Activated CD8-positive, alpha-beta T cell treated with anti-CD3 and anti-CD28 coated beads, Interleukin-2, amount 10 ng/mL, durations not matched to agents 7 days and 5 days (primary cell): ENCODE measurements around the gene NBPF12. TPM values are rescaled to one million over a fixed set of nuclear protein-coding genes. Genes with fewer than 3 reads are reported as not detected.
"Not testable (repeated sequence)": the region's sequence is repeated elsewhere in the genome, so short reads cannot be mapped to it uniquely, and the experiment has no call there.

ENCODE experiments used
- ATAC-seq: fragments of 150-1000 bp; cut with Tn5 transposase; one replicate; pipeline ENCODE4 v1.10.0; 2021; ENCODE audit warnings: moderate library complexity
- CTCF ChIA-PET: fragments of 350-600 bp; sonication (Branson Sonifier 250); formaldehyde crosslinking; loops from one replicate; lab custom pipeline; 2021; ENCODE audit warnings: antibody characterized with exemption; lab: Charles Lee
- POLR2A ChIA-PET: fragments of 350-600 bp; sonication (Branson Sonifier 250); formaldehyde crosslinking; loops from one replicate; lab custom pipeline; 2021; ENCODE audit warnings: antibody characterized with exemption; lab: Charles Lee
- DNase-seq: peaks from one replicate; pipeline ENCODE4 v3.0.0-alpha.2; 2020
- H3K27ac Mint-ChIP-seq: one replicate; pipeline ENCODE4 v1.8.0; 2021; ENCODE audit warnings: mild to moderate bottlenecking, mixed read lengths
- H3K27me3 Mint-ChIP-seq: one replicate; pipeline ENCODE4 v1.8.0; 2021; ENCODE audit warnings: low read depth, mixed read lengths
- H3K36me3 Mint-ChIP-seq: one replicate; pipeline ENCODE4 v1.8.0; 2021; ENCODE audit warnings: low read depth, mixed read lengths
- H3K4me1 Mint-ChIP-seq: one replicate; pipeline ENCODE4 v1.8.0; 2021; ENCODE audit warnings: low read depth, mixed read lengths
- H3K4me3 Mint-ChIP-seq: one replicate; pipeline ENCODE4 v1.8.0; 2021; ENCODE audit warnings: mild to moderate bottlenecking, mixed read lengths
- H3K9me3 Mint-ChIP-seq: one replicate; pipeline ENCODE4 v1.8.0; 2022; ENCODE audit warnings: mixed read lengths; ENCODE audit not compliant: insufficient read depth
- total RNA-seq, 2 experiments: library from RNA; stranded (reverse); gene quantifications; one replicate each; pipeline ENCODE4 v1.2.3, GENCODE V29; 2021

NBPF12 gene
- total RNA-seq: 10 to 100 TPM; 11.3 to 12.1 TPM

GRCh38 chr1:146938242-146938902, at the start of gene NBPF12:
Gene NBPF12, plus strand, starts transcription at chr1:146938324. Its CDS starts 21,820 bp downstream, at chr1:146960144.
- Mint-ChIP-seq H3K4me1 (peaks cover 25% of the 10 kb centered on the region), H3K4me3 (peak within 1 kb of the TSS; percentile 90), H3K27ac (peak within 1 kb of the TSS; percentile 89)
- peak; percentile 93 for DNase-seq
- CTCF ChIA-PET, H3K36me3 Mint-ChIP-seq, H3K27me3 Mint-ChIP-seq, H3K9me3 Mint-ChIP-seq: not testable (repeated sequence)
- POLR2A ChIA-PET: interaction anchor here (0.6 to 2.3 kb wide), 2 partner anchors 71 to 146 kb away, joined by 3 to 9 read pairs; no protein-coding TSS in a partner anchor
- ATAC-seq: peak; percentile 95

- POLR2A ChIA-PET, ATAC-seq, H3K9me3 Mint-ChIP-seq, H3K36me3 Mint-ChIP-seq, H3K27ac Mint-ChIP-seq, H3K4me1 Mint-ChIP-seq, H3K4me3 Mint-ChIP-seq, DNase-seq, CTCF ChIA-PET: not testable (repeated sequence)
- peaks cover 12% of the 10 kb centered on the region for H3K27me3 Mint-ChIP-seq
Observed at GRCh38 chr1:146891355-146891754, 46.8 kb upstream of the NBPF12 start.

- CTCF ChIA-PET, H3K9me3 Mint-ChIP-seq, ATAC-seq, POLR2A ChIA-PET, DNase-seq, H3K27ac Mint-ChIP-seq, H3K36me3 Mint-ChIP-seq, H3K4me1 Mint-ChIP-seq, H3K4me3 Mint-ChIP-seq: not testable (repeated sequence)
- peaks cover 12% of the 10 kb centered on the region for H3K27me3 Mint-ChIP-seq
Observed at GRCh38 chr1:146892331-146892730, 45.8 kb upstream of the NBPF12 start.

GRCh38 chr1:146907565-146908261, 30.4 kb upstream of the NBPF12 start:
- H3K36me3 Mint-ChIP-seq, ATAC-seq, DNase-seq, CTCF ChIA-PET, H3K9me3 Mint-ChIP-seq, H3K4me3 Mint-ChIP-seq, H3K4me1 Mint-ChIP-seq, H3K27me3 Mint-ChIP-seq, H3K27ac Mint-ChIP-seq, POLR2A ChIA-PET: not testable (repeated sequence)

DNA sequence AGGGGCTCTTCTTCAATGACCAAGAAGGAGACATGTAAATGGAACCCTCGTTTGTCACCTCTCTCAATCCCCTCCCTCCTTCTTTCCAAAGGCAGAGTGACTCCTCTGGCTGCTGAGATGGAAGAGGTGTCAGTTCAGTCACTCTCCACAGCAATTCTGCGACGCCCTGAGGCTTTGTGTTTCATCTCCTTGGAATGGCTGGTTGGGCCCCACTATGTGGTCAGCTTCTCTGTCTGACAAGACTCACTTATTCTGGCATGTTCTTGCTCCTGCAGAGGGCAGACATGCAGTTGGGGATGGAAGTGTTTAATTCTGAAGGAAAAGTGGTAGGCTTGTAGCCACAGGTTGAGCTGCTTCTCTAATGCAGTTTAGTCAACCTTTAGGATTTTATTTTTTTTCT, 25.1 kb upstream of the NBPF12 start:
- H3K9me3 Mint-ChIP-seq, H3K4me3 Mint-ChIP-seq, CTCF ChIA-PET, H3K4me1 Mint-ChIP-seq, H3K36me3 Mint-ChIP-seq, DNase-seq, POLR2A ChIA-PET, H3K27me3 Mint-ChIP-seq, H3K27ac Mint-ChIP-seq, ATAC-seq: not testable (repeated sequence)

DNA sequence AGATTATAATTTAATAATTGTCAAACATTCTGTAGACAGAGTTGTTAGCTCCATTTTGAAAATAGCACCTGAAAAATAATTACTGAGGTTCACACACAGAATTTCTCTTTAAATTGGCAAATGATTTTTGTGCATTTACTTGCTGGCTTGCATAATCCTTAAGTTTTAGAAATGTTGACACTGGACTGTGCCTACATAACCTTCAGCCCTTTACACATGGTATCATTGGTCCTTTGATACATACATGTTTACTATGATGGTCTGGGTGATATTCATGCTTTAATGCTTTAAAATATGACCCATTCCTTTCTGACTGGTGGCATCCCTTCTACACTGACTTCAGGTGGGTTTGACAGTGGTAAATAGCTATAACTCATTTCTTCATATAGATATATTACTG, 17.3 kb upstream of the NBPF12 start:
- H3K36me3 Mint-ChIP-seq, ATAC-seq, H3K9me3 Mint-ChIP-seq, H3K27ac Mint-ChIP-seq, H3K4me3 Mint-ChIP-seq, H3K4me1 Mint-ChIP-seq, H3K27me3 Mint-ChIP-seq, POLR2A ChIA-PET, CTCF ChIA-PET, DNase-seq: not testable (repeated sequence)

DNA sequence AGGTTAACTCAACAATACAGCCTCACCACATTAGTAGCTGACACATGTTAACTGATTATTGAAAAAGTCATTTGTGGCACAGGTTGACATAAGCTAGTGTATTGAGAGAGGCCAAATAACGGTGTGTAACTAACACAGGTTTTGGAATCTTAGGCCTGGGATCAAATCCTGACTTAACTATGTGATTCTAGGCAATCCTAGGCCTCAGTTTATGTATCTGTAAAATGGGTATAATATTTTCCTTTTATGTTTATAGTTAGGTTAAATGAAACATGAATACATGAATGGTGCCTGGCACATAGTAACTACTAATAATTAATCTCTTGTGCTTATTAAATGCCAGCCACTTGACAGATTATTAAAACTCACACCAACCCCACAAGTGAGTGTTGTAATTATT, 15.5 kb upstream of the NBPF12 start:
- POLR2A ChIA-PET, H3K27ac Mint-ChIP-seq, H3K4me3 Mint-ChIP-seq, H3K36me3 Mint-ChIP-seq, H3K4me1 Mint-ChIP-seq, DNase-seq, CTCF ChIA-PET, H3K27me3 Mint-ChIP-seq, ATAC-seq, H3K9me3 Mint-ChIP-seq: not testable (repeated sequence)

DNA sequence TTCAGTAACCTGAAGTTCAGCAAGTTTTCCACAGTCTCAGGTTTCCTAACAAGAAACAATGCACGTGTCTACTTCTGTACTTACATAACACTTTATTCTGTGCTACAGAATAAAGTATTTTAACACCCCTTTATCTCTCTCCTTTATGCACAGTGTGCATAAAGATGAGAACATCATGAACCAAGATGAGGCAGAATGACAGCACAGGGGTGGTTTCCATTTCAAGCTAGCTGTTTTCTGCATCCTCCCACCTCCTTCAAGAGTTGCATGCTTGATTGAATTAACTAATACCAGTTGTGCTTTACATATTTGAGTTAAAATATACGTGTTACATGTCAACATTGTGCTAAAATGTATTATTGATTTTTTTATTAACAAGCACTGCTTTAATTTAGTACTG, 14.0 kb upstream of the NBPF12 start:
- H3K36me3 Mint-ChIP-seq, CTCF ChIA-PET, ATAC-seq, POLR2A ChIA-PET, DNase-seq, H3K4me3 Mint-ChIP-seq, H3K27ac Mint-ChIP-seq, H3K27me3 Mint-ChIP-seq, H3K9me3 Mint-ChIP-seq, H3K4me1 Mint-ChIP-seq: not testable (repeated sequence)

- H3K36me3 Mint-ChIP-seq, H3K4me1 Mint-ChIP-seq, H3K27me3 Mint-ChIP-seq, H3K27ac Mint-ChIP-seq, POLR2A ChIA-PET, H3K4me3 Mint-ChIP-seq, CTCF ChIA-PET, H3K9me3 Mint-ChIP-seq, DNase-seq: not testable (repeated sequence)
- peak; percentile 51 for ATAC-seq
Observed at GRCh38 chr1:146926413-146926812, 11.7 kb upstream of the NBPF12 start.

DNA sequence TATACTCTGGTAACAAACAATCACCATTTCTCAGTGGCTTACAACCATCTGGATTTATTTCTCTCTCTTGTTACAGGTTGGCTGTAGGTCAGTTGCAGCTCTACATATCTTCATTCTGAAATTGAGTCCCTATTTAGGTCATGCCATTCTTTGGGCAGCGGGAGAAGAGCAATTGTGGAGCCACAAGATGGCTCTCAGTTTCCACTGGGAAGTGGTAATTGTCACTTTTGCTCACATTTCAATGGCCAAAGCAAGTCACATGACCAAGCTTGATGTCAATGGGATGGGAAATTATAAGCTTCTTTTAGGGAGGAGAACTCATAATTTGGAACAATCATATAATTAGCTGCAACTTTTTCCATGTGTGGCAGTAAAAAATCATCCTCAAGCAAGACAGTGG, 7.9 kb upstream of the NBPF12 start:
- POLR2A ChIA-PET, H3K36me3 Mint-ChIP-seq, H3K9me3 Mint-ChIP-seq, H3K27ac Mint-ChIP-seq, ATAC-seq, CTCF ChIA-PET, H3K4me3 Mint-ChIP-seq, DNase-seq: not testable (repeated sequence)
- Mint-ChIP-seq H3K27me3 (peaks cover 14% of the 10 kb centered on the region), H3K4me1 (peaks cover 10% of the 10 kb centered on the region)

DNA sequence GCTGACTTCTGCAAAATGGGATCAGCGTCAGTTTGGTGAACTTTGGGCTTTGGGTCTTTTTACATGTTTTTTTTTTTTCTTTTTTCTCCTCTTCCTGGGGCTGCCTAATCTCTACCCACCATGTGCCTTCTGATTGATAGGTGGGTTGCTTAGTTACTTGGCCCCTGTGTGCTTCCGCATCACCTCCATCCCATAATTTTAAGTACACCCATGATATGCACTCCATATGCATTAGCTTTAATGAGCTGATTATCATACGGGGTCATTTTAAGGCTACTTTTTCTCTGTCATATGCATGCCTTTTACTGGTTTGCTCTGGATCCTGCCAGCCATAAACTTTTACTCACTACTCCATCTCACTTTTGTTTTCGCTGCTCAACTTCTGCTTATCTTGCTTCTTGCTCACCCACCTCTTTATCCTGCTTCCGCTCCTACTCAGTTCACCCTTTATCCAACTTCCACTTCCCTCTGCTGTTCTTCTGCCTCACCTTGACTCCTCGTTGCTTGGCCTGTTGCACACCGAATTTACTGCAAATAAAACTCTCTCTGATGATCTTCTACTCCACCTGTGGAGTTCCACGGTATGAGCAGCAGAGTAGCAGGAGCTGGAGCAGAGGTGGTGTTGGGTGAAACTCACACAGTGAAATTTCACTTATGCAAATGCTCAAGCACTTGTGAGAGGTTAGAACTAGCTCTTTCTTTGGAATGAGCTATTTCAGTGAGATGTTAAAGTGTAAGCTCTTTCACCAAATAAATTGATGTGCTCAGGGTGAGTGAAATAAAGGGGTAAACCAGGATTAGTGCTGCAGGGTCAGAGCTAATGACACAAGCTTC, 3.5 kb upstream of the NBPF12 start:
- H3K36me3 Mint-ChIP-seq, H3K27ac Mint-ChIP-seq, H3K27me3 Mint-ChIP-seq, H3K4me3 Mint-ChIP-seq, DNase-seq, POLR2A ChIA-PET, ATAC-seq, H3K9me3 Mint-ChIP-seq, CTCF ChIA-PET: not testable (repeated sequence)
- peaks cover 18% of the 10 kb centered on the region for H3K4me1 Mint-ChIP-seq

- POLR2A ChIA-PET, H3K36me3 Mint-ChIP-seq, CTCF ChIA-PET, H3K9me3 Mint-ChIP-seq, H3K27me3 Mint-ChIP-seq: not testable (repeated sequence)
- DNase-seq (peak; percentile 45), ATAC-seq (peak; percentile 4)
- peak overlapping the region; percentile 80 for H3K27ac Mint-ChIP-seq
- peaks cover 25% of the 10 kb centered on the region for H3K4me1 Mint-ChIP-seq
- peak overlapping the region; percentile 60 for H3K4me3 Mint-ChIP-seq
Observed at GRCh38 chr1:146937462-146937861, 662 bp upstream of the NBPF12 start.
